ENCODE data around the gene MYH2.

- TF ChIP-seq CTCF (IDR thresholded peaks at IDR 0.05; ENCODE audit: low read depth, low read length) = no peak
- no peak for TF ChIP-seq POLR2A (IDR thresholded peaks at IDR 0.05; ENCODE audit: extremely low read depth, insufficient read length)
Measured at GRCh38 chr17:10579270-10579669, 29.8 kb upstream of the MYH2 start.
